Right ventricle myocardium inferior (tissue), 1 donor: ENCODE results near the gene TSHZ3. TPM values are rescaled to one million over a fixed set of nuclear protein-coding genes. Genes with fewer than 3 reads are reported as not detected.

Source experiments
- ATAC-seq: fragments of 200-7000 bp; cut with Tn5 transposase; one replicate; pipeline ENCODE4 v1.9.1; 2020; ENCODE audit warnings: mild to moderate bottlenecking, moderate library complexity
- DNase-seq: peaks from one replicate; pipeline ENCODE4 v3.0.0; 2021; ENCODE audit errors: missing footprints
- intact Hi-C: fragments of 100-400 bp; cut with DNase I; formaldehyde crosslinking; loops from one replicate; pipeline ENCODE4 v1.11.0; 2022
- total RNA-seq: library from RNA; stranded (reverse); fragmentation: NEBNext Ultra II Directional; extraction: Animal tissue kit (Norgen Biotek cat#: 25700); gene quantifications from one replicate; pipeline ENCODE4 v1.2.1, GENCODE V29; 2021
- donor health status: DM: no; HTN: yes; CAD: no; lungs with severe emphysema.

Gene TSHZ3
- total RNA-seq, 1 donor from 2014 or later: 3.5 TPM

GRCh38 chr19:31356587-31357314 lies 7.5 kb upstream of the TSHZ3 start:
- intact Hi-C loops: loop anchor here (10.0 kb wide), 2 partner anchors 572 to 672 kb away; no protein-coding TSS in a partner anchor
- no peak for DNase-seq
- ATAC-seq: peak; percentile 46

- intact Hi-C loops: loop anchor here (10.0 kb wide), 2 partner anchors 571 to 671 kb away; no protein-coding TSS in a partner anchor
- no peak for ATAC-seq
- DNase-seq: no peak
These were observed 6.5 kb upstream of the TSHZ3 start for GRCh38 chr19:31355665-31356289.

GRCh38 chr19:31354799-31355664 lies 5.8 kb upstream of the TSHZ3 start:
- ATAC-seq: no peak
- intact Hi-C loops: loop anchor here (10.0 kb wide), 2 partner anchors 570 to 670 kb away; no protein-coding TSS in a partner anchor
- no peak for DNase-seq

- intact Hi-C loops: loop anchor here (10.0 kb wide), 2 partner anchors 570 to 670 kb away; no protein-coding TSS in a partner anchor
- no peak for DNase-seq
- no peak for ATAC-seq
These were observed 5.1 kb upstream of the TSHZ3 start for GRCh38 chr19:31354316-31354715.

- DNase-seq (no peak), ATAC-seq (no peak)
- intact Hi-C loops: loop anchor here (10.0 kb wide), 2 partner anchors 569 to 669 kb away; no protein-coding TSS in a partner anchor
These were observed 4.6 kb upstream of the TSHZ3 start for GRCh38 chr19:31353833-31354232.

GRCh38 chr19:31352782-31353651 lies 3.8 kb upstream of the TSHZ3 start:
- intact Hi-C loops: loop anchor here (10.0 kb wide), 2 partner anchors 568 to 668 kb away; no protein-coding TSS in a partner anchor
- no peak for ATAC-seq
- no peak for DNase-seq

GRCh38 chr19:31352296-31352781 lies 3.1 kb upstream of the TSHZ3 start:
- intact Hi-C loops: loop anchor here (10.0 kb wide), 2 partner anchors 568 to 668 kb away; no protein-coding TSS in a partner anchor
- DNase-seq (no peak), ATAC-seq (no peak)

GRCh38 chr19:31351855-31352195 lies 2.6 kb upstream of the TSHZ3 start:
- peak; percentile 68 for DNase-seq
- intact Hi-C loops: loop anchor here (10.0 kb wide), 2 partner anchors 567 to 667 kb away; no protein-coding TSS in a partner anchor
- no peak for ATAC-seq

- ATAC-seq (no peak), DNase-seq (peak; percentile 79)
- intact Hi-C loops: loop anchor here (10.0 kb wide), 2 partner anchors 566 to 666 kb away; no protein-coding TSS in a partner anchor
These were observed 2.0 kb upstream of the TSHZ3 start for GRCh38 chr19:31351056-31351854.

GRCh38 chr19:31350693-31351055 lies 1.4 kb upstream of the TSHZ3 start:
- intact Hi-C loops: loop anchor here (10.0 kb wide), 2 partner anchors 566 to 666 kb away; no protein-coding TSS in a partner anchor

GRCh38 chr19:31350033-31350692 lies 927 bp upstream of the TSHZ3 start:
- peak; percentile 71 for DNase-seq
- peak; percentile 22 for ATAC-seq
- intact Hi-C loops: loop anchor here (10.0 kb wide), 2 partner anchors 565 to 665 kb away; no protein-coding TSS in a partner anchor

More at GRCh38 chr19:31350693-31351055, 1.4 kb upstream of the TSHZ3 start:
- ATAC-seq (peak; percentile 30), DNase-seq (peak; percentile 79)

GRCh38 chr19:31348481-31349159 lies 616 bp downstream of the TSHZ3 start:
- DNase-seq: peak; percentile 72
- intact Hi-C loops: loop anchor here (5.0 kb wide), 1 partner anchor 99 kb away; no protein-coding TSS in a partner anchor
- peak; percentile 5 for ATAC-seq

GRCh38 chr19:31347828-31348392 lies 1.3 kb downstream of the TSHZ3 start:
- DNase-seq: no peak
- intact Hi-C loops: loop anchor here (5.0 kb wide), 1 partner anchor 99 kb away; no protein-coding TSS in a partner anchor
- ATAC-seq: no peak

GRCh38 chr19:31347354-31347753 lies 1.9 kb downstream of the TSHZ3 start:
- DNase-seq (no peak), ATAC-seq (no peak)
- intact Hi-C loops: loop anchor here (5.0 kb wide), 1 partner anchor 100 kb away; no protein-coding TSS in a partner anchor
